ENCODE results near the gene GPATCH11.

DNA sequence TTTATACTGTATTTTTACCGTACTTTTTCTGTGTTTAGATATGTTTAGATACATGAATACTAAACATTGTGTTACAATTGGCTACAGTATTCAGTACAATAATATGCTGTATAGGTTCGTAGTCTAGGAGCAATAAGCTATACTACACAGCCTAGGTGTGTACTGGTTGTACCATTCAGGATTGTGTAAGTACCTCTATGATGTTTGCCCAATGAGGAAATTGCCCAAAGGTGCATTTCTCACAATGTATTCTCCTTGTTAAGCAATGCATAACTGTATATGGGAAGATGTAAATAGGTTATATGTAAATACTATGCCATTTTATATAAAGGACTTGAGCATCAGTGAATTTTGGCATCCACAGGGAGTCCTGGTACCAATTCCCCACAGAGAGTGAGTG lies 61.7 kb downstream of the GPATCH11 start:
- TF ChIP-seq, protein P1, sequence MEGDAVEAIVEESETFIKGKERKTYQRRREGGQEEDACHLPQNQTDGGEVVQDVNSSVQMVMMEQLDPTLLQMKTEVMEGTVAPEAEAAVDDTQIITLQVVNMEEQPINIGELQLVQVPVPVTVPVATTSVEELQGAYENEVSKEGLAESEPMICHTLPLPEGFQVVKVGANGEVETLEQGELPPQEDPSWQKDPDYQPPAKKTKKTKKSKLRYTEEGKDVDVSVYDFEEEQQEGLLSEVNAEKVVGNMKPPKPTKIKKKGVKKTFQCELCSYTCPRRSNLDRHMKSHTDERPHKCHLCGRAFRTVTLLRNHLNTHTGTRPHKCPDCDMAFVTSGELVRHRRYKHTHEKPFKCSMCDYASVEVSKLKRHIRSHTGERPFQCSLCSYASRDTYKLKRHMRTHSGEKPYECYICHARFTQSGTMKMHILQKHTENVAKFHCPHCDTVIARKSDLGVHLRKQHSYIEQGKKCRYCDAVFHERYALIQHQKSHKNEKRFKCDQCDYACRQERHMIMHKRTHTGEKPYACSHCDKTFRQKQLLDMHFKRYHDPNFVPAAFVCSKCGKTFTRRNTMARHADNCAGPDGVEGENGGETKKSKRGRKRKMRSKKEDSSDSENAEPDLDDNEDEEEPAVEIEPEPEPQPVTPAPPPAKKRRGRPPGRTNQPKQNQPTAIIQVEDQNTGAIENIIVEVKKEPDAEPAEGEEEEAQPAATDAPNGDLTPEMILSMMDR (IDR thresholded peaks at IDR 0.05; ENCODE audit: low read length), result no peak
- no peak for TF ChIP-seq EZH2 (IDR thresholded peaks at IDR 0.05; ENCODE audit: borderline replicate concordance, low read length)

All from OCI-LY1 (cell line).